ENCODE data around the gene ATP6V0C. TPM values are rescaled to one million over a fixed set of nuclear protein-coding genes. Genes with fewer than 3 reads are reported as not detected.

Gene ATP6V0C
- total and polyA plus RNA-seq, 2 of the 8 experiments (the other 6 are each of a cell fraction or from before 2014, with no cell fraction given) = 125 to 176 TPM

DNA sequence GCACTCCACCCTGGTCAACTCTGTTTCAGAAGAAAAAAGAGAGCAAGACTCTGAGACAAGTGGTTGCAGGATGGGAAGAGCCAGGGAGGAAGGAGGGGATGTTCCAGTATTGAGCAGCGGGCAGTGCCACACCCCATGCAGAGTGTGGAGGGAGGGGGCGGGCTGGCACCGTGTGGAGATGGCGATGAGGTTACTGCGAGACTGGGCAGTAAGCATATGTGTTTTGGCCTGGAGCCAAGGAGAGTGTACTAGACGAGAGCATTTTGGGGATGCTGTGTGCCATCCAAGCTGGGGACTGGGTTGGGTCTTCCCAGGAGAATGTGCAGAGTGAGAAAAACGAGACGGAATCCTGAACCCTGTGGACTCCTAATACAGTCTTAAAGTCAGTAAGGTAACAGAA lies 35.5 kb upstream of the ATP6V0C start:
- Histone ChIP-seq H2BK5ac (ENCODE audit: low read depth, low read length) (no peak overlapping the region), H3K36me3 (ENCODE audit: control insufficient read depth in 2 of 4, insufficient read depth in 4 of 4, low read length in 3 of 4) (no peaks in the 10 kb centered on the region), H3K27me3 (replicated peaks in 1 of 4; ENCODE audit: control insufficient read depth in 3 of 4, extremely low read depth in 1 of 4, insufficient read depth in 3 of 4, low read length in 3 of 4) (peaks cover 2 to 23% (median 12%) of the 10 kb centered on the region in 4 experiments), H3K4ac (replicated peaks; ENCODE audit: insufficient read length, low read depth, low read length) (no peak overlapping the region), H3K9me3 (ENCODE audit: insufficient read depth in 2 of 2, low read depth in 1 of 2, low read length in 1 of 2) (no peaks in the 10 kb centered on the region), H3K56ac (replicated peaks; ENCODE audit: insufficient read length, low read depth, low read length) (no peak overlapping the region), H3K27ac (ENCODE audit: low read depth, low read length) (no peak overlapping the region), H2AK5ac (ENCODE audit: low read depth, low read length) (no peak overlapping the region), H4K20me1 (replicated peaks in 1 of 2; ENCODE audit: control insufficient read depth in 1 of 2, insufficient read depth in 2 of 2, low read length in 2 of 2) (peaks cover 9 to 14% of the 10 kb centered on the region in 2 experiments), H3K23ac (ENCODE audit: insufficient read length) (no peak overlapping the region), H3K14ac (ENCODE audit: insufficient read length) (no peak overlapping the region), H3K18ac (ENCODE audit: extremely low read depth, low read length) (no peak overlapping the region), H2BK120ac (replicated peaks; ENCODE audit: low read depth, low read length) (no peak overlapping the region), H3K79me2 (ENCODE audit: control insufficient read depth in 1 of 2, insufficient read depth in 2 of 2, low read length in 2 of 2) (peaks cover 0 to 4% of the 10 kb centered on the region in 2 experiments; a peak in 1 of 4 replicates), H3K4me1 (replicated peaks in 1 of 4; ENCODE audit: control insufficient read depth in 3 of 4, insufficient read depth in 4 of 4, low read length in 3 of 4) (peaks cover 0 to 9% (median 2%) of the 10 kb centered on the region in 4 experiments; a peak in 5 of 7 replicates), H2BK20ac (ENCODE audit: low read length) (no peak overlapping the region), H4K91ac (replicated peaks; ENCODE audit: insufficient read length, low read length) (no peak overlapping the region), H4K5ac (ENCODE audit: insufficient read length, low read depth, low read length) (no peak overlapping the region), H3K9ac (replicated peaks in 1 of 4; ENCODE audit: extremely low read depth in 1 of 4, low read depth in 3 of 4, low read length in 3 of 4) (no peak overlapping the region), H3K4me2 (ENCODE audit: insufficient read depth in 1 of 2, low read depth in 2 of 2, low read length in 2 of 2) (no peak overlapping the region), H3K23me2 (ENCODE audit: low read depth, low read length) (peaks cover 17% of the 10 kb centered on the region; the same call in 1 of the 2 replicates), H4K8ac (ENCODE audit: extremely low read depth, insufficient read depth, low read length) (no peak overlapping the region), H2BK15ac (ENCODE audit: low read length) (0 out of 2 replicates have a peak overlapping the region, but pooled peaks have one; percentile 16), H3K79me1 (ENCODE audit: low read depth, low read length) (peaks cover 23% of the 10 kb centered on the region), H3K4me3 (ENCODE audit: extremely low read depth in 1 of 4, insufficient read depth in 2 of 4, low read depth in 3 of 4, low read length in 4 of 4) (no peak overlapping the region), H2AFZ (ENCODE audit: low read length) (no peak overlapping the region), H2BK12ac (ENCODE audit: low read depth, low read length) (no peak overlapping the region)
- FAIRE-seq = no peak
- TF ChIP-seq RNF2 (IDR thresholded peaks at IDR 0.05; ENCODE audit: borderline replicate concordance, low read depth, low read length, missing control alignments, poor library complexity, severe bottlenecking) = no peak
- TF ChIP-seq POU5F1 (IDR thresholded peaks at IDR 0.05; ENCODE audit: low read depth, low read length) = no peak
- no peak for TF ChIP-seq KDM1A (IDR thresholded peaks at IDR 0.05; ENCODE audit: borderline replicate concordance, low read length)
- no peak for TF ChIP-seq SP1 (IDR thresholded peaks at IDR 0.05; ENCODE audit: low read depth, low read length)
- TF ChIP-seq KDM5A (IDR thresholded peaks at IDR 0.05; ENCODE audit: low read length) = no peak
- TF ChIP-seq SIN3A (conservative IDR thresholded peaks at IDR 0.05 in 1 of 2, IDR thresholded peaks at IDR 0.05 in 1 of 2; ENCODE audit: low read depth in 1 of 2, low read length in 2 of 2) = no peak
- no peak for TF ChIP-seq TEAD4 (IDR thresholded peaks at IDR 0.05; ENCODE audit: low read depth, low read length)
- TF ChIP-seq POLR2A (IDR thresholded peaks at IDR 0.05; ENCODE audit: control extremely low read depth in 1 of 2, low read depth in 2 of 2, low read length in 2 of 2) = no peak
- POLR2A ChIA-PET (ENCODE audit: partially characterized antibody) = interaction anchor here (1.7 kb wide), 1 partner anchor 23 kb away, joined by 5 read pairs; no protein-coding TSS in a partner anchor
- WGBS, 2 experiments (ENCODE audit: extremely low coverage in 1 of 2, insufficient coverage in 1 of 2, insufficient read length in 1 of 2, insufficient replicate concordance in 2 of 2, low coverage in 1 of 2, low lambda C conversion rate in 2 of 2, missing lambda C conversion rate in 1 of 2) = 91% methylated on average over 8 of the region's 8 CpGs; no CpG with 5 or more reads in 1 of the 2 experiments
- CTCF ChIA-PET (ENCODE audit: partially characterized antibody) = interaction anchor here (1.0 to 2.8 kb wide), 4 partner anchors 18 to 338 kb away, joined by 3 to 15 read pairs (median 4); no protein-coding TSS in a partner anchor
- no peak for DNase-seq (ENCODE audit: low read depth in 1 of 2, low spot score in 2 of 2)

Measured in H1 (cell line).